Adrenal gland (tissue), 12 donors: ENCODE results near the gene ACTR6. TPM values are rescaled to one million over a fixed set of nuclear protein-coding genes. Genes with fewer than 3 reads are reported as not detected.
"Not testable (repeated sequence)": the region's sequence is repeated elsewhere in the genome, so short reads cannot be mapped to it uniquely, and the experiment has no call there.

Source experiments
- DNase-seq, 7 donors: peaks; one replicate each; pipeline ENCODE4 v3.0.0-alpha.2; 2019 to 2020
- H3K27ac ChIP-seq, 5 donors: fragments of 200-600 bp; sonication (generic) in 4 of 5; 1 replicate in 3 of 5; 2 replicates in 2 of 5; pipeline versions ENCODE4 v1.5.1 to v1.8.0; 2016 to 2020; ENCODE audit warnings: mild to moderate bottlenecking in 1 of 5
- H3K27me3 ChIP-seq: fragments of 200-600 bp; 2 replicates; pipeline ENCODE4 v1.8.0; 2021
- H3K36me3 ChIP-seq, 2 donors: fragments of 200-600 bp; replicated peaks in 1 of 2; 1 replicate in 1 of 2; 2 replicates in 1 of 2; pipeline versions ENCODE4 v1.5.1 to v1.8.0; 2018 to 2022
- H3K4me1 ChIP-seq, 2 donors: fragments of 200-600 bp; replicated peaks in 1 of 2; 1 replicate in 1 of 2; 2 replicates in 1 of 2; pipeline versions ENCODE4 v1.5.1 to v1.8.0; 2018 to 2021
- H3K4me3 ChIP-seq, 4 donors: fragments of 200-600 bp; sonication (generic) in 3 of 4; one replicate each; pipeline ENCODE4 v1.5.1; 2016 to 2018
- H3K9me3 ChIP-seq, 3 donors: fragments of 200-600 bp; sonication (generic) in 1 of 3; replicated peaks in 1 of 3; 1 replicate in 2 of 3; 2 replicates in 1 of 3; pipeline versions ENCODE4 v1.5.1 to v1.8.0; 2016 to 2021
- POLR2A ChIP-seq, 2 donors: fragments of 450-650 bp; IDR thresholded peaks; one replicate each; pipeline ENCODE4 v1.6.1; 2017; ENCODE audit warnings: antibody characterized with exemption in 2 of 2, mild to moderate bottlenecking in 2 of 2, moderate library complexity in 1 of 2
- WGBS, 4 donors: extraction: QIAGEN DNeasy Blood & Tissue Kit in 2 of 4; methylation state at CpG; one replicate each; pipeline versions ENCODE4 v1.1.5 to v1.1.7; 2013 to 2017; 5-methylcytosine and 5-hydroxymethylcytosine counted together
- intact Hi-C, 2 donors: fragments of 100-400 bp; cut with DNase I; formaldehyde crosslinking; loops; one replicate each; pipeline versions ENCODE4 v1.14.1 to v1.15.0; 2022 to 2023
- polyA plus RNA-seq, 3 donors: library from polyadenylated mRNA; stranded (reverse); fragments of 200-250 nt in 2 of 3; fragments of 350-450 nt in 1 of 3; fragmentation: Illumina TruSeq in 1 of 3; extraction: RNeasy Lipid Tissue Mini Kit (QIAGEN cat#74804) in 1 of 3; gene quantifications; one replicate each; pipeline ENCODE4 v1.2.3, GENCODE V29; 2013 to 2014
- total RNA-seq, 9 donors: library from RNA; depleted of rRNA in 4 of 9; stranded (reverse); fragments of >200 nt in 4 of 9; fragments of 120-200 nt in 1 of 9; fragmentation: NEBNext Ultra II Directional in 1 of 9; extraction: Animal tissue kit (Norgen Biotek cat#: 25700) in 1 of 9; gene quantifications; one replicate each; pipeline versions ENCODE4 v1.1.0 to v1.2.4, GENCODE V29; 2013 to 2023
- TF ChIP-seq, protein P1 (sequence below), 6 experiments: fragments of 450-650 bp in 4 of 6; fragments of 200-600 bp in 2 of 6; sonication (generic) in 1 of 6; IDR thresholded peaks; 1 replicate in 5 of 6; 2 replicates in 1 of 6; pipeline versions ENCODE4 v1.5.1 to v1.8.0; 2016 to 2021; ENCODE audit warnings: antibody characterized with exemption in 6 of 6, mild to moderate bottlenecking in 2 of 6, moderate library complexity in 1 of 6
- donor health status: healthy with polysubstance abuse.
- donor health status: Bipolar disorder and iron deficiency.
- donor health status: DM: yes; HTN: yes; CAD: no.
- donor health status: DM: no; HTN: no; CAD: no.
- donor health status: DM: no; HTN: no; CAD: no.
- donor health status: DM: yes; HTN: yes; CAD: no.

ACTR6 gene
- total and polyA plus RNA-seq, 12 donors, result 5.4 to 30.1 (median 23.3) TPM

DNA sequence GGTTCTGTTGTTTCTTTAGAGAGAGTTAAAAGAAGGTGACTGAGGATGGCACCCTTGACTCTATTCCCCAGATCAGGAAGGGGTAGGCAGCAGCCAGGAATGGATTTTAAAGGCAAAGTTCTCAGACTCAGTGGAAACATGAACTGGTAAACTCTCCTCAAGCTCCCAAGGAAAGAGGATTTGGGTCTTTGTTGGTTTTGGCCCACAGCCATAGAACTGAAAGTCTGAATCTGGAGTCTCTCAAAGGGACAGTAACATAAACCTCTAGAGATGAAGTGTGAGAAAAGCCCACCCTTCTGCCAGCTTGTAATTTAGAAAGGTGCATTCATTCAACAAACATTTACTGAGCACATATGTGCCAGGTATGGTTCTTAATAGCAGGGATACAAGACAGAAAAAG lies 29.4 kb upstream of the ACTR6 start:
- TF ChIP-seq POLR2A (IDR thresholded peaks at IDR 0.05), result no peak
- TF ChIP-seq, protein P1, sequence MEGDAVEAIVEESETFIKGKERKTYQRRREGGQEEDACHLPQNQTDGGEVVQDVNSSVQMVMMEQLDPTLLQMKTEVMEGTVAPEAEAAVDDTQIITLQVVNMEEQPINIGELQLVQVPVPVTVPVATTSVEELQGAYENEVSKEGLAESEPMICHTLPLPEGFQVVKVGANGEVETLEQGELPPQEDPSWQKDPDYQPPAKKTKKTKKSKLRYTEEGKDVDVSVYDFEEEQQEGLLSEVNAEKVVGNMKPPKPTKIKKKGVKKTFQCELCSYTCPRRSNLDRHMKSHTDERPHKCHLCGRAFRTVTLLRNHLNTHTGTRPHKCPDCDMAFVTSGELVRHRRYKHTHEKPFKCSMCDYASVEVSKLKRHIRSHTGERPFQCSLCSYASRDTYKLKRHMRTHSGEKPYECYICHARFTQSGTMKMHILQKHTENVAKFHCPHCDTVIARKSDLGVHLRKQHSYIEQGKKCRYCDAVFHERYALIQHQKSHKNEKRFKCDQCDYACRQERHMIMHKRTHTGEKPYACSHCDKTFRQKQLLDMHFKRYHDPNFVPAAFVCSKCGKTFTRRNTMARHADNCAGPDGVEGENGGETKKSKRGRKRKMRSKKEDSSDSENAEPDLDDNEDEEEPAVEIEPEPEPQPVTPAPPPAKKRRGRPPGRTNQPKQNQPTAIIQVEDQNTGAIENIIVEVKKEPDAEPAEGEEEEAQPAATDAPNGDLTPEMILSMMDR (IDR thresholded peaks at IDR 0.05), result no peak
- no peak overlapping the region for H3K4me3 ChIP-seq
- H3K9me3 ChIP-seq, result no peaks in the 10 kb centered on the region
- H3K27ac ChIP-seq, result no peak overlapping the region
- H3K27me3 ChIP-seq, result no peaks in the 10 kb centered on the region
- no peaks in the 10 kb centered on the region for H3K4me1 ChIP-seq
- intact Hi-C loops, result no loop called here
- no peak for DNase-seq
- no peaks in the 10 kb centered on the region for H3K36me3 ChIP-seq

DNA sequence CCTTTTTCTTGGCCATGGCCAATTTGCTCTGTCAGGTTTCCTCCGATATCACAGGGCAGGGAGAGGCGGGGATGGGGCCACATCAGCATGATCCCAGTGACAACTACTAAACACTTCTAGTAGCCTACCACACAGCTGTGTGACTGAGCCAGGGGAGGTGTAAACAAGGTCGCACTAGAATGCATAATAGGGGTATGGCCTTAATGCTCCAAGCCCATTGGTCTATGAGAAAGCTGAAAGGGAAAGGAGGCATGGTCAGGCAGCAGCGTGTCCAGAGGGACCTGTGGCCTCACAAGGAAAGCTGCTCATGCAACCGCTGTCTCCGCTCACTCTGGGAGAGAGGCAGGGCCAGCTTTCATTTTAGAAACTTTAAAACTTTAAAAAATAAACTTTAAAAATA lies 27.5 kb upstream of the ACTR6 start:
- DNase-seq, result no peak
- Histone ChIP-seq H3K27me3 (no peaks in the 10 kb centered on the region), H3K4me3 (no peak overlapping the region), H3K27ac (no peak overlapping the region), H3K4me1 (no peaks in the 10 kb centered on the region), H3K36me3 (no peaks in the 10 kb centered on the region), H3K9me3 (no peaks in the 10 kb centered on the region)
- intact Hi-C loops, result no loop called here
- no peak for TF ChIP-seq POLR2A (IDR thresholded peaks at IDR 0.05)
- TF ChIP-seq, protein P1 (IDR thresholded peaks at IDR 0.05), result no peak
- WGBS, 4 donors, result 96 to 99% (median 97%) methylated on average over 5 to 6 of the region's 6 CpGs

DNA sequence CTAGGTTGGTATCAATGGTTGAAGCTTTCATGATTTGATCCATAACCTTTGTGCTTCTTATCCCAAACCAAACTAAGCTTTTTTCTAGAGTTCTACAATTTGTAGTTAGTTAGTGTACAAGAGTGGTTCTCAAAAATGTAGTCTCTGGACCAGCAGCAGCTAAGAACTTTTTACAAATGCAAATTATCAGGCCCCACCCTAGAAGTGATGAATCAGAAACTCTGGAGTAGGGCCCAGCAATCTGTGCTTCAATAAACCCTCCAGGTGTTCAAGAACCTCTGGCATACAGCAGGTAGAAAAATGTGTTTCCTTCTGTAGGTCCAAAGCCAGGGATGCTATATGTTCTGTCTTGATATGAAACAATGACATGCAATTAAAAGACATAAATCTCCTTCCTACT lies 26.1 kb upstream of the ACTR6 start:
- H3K9me3 ChIP-seq, result no peaks in the 10 kb centered on the region
- H3K4me1 ChIP-seq, result no peaks in the 10 kb centered on the region
- no peak for DNase-seq
- intact Hi-C loops, result no loop called here
- no peaks in the 10 kb centered on the region for H3K36me3 ChIP-seq
- TF ChIP-seq POLR2A (IDR thresholded peaks at IDR 0.05), result no peak
- TF ChIP-seq, protein P1 (IDR thresholded peaks at IDR 0.05), result no peak
- H3K4me3 ChIP-seq, result no peak overlapping the region
- no peak overlapping the region for H3K27ac ChIP-seq
- H3K27me3 ChIP-seq, result no peaks in the 10 kb centered on the region

DNA sequence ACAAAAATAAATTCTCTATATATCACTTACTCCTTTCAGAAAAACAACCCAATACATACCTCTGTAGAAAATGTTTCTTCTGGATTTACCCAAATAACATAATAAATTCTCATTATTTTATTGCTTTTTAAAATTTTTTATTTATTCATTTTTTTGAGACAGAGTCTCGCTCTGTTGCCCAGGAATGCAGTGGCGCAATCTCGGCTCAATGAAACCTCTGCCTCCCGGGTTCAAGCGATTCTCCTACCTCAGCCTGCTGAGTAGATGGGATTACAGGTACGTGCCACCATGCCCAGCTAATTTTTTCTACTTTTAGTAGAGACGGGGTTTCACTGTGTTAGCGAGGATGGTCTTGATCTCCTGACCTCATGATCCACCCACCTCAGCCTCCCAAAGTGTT lies 24.1 kb upstream of the ACTR6 start:
- 94 to 98% (median 95%) methylated on average over 8 of the region's 8 CpGs for WGBS, 4 donors

DNA sequence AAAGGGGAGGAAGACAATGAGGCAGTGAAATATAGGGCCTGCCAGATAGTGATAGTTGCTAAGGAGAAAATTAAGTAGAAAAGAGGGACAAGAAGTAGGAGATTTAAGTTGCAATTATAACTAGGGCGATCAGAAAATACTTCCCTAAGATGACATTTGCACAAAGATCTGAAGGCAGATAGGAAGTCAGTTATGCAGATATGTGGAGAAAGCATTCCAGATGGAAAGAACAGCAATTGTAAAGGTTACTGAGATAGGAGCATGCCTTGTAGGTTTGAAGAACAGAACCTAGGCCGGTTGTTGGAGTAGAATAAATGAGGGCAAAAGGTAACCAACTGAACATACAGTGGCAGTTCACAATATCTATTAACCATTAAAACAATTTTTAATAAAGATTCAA lies 21.4 kb upstream of the ACTR6 start:
- intact Hi-C loops, result no loop called here
- 79 to 88% (median 82%) methylated on average over 2 of the region's 2 CpGs for WGBS, 4 donors
- Histone ChIP-seq H3K27me3 (no peaks in the 10 kb centered on the region), H3K4me1 (no peaks in the 10 kb centered on the region), H3K36me3 (no peaks in the 10 kb centered on the region), H3K27ac (no peak overlapping the region), H3K4me3 (no peak overlapping the region), H3K9me3 (no peaks in the 10 kb centered on the region)
- no peak for DNase-seq
- TF ChIP-seq POLR2A (IDR thresholded peaks at IDR 0.05), result no peak
- TF ChIP-seq, protein P1 (IDR thresholded peaks at IDR 0.05), result no peak

More for the DNA sequence above, 24.1 kb upstream of the ACTR6 start:
- H3K36me3 ChIP-seq, H3K27me3 ChIP-seq, H3K9me3 ChIP-seq, H3K4me3 ChIP-seq, H3K4me1 ChIP-seq, intact Hi-C loops, H3K27ac ChIP-seq, DNase-seq: not testable (repeated sequence)
